Natural killer cell (primary cell): Measurements from ENCODE around the gene STX2. TPM values are rescaled to one million over a fixed set of nuclear protein-coding genes. Genes with fewer than 3 reads are reported as not detected.

ENCODE experiments used
- ATAC-seq, 3 donors: fragments of 150-1000 bp in 2 of 3; fragments of 200-7000 bp in 1 of 3; cut with Tn5 transposase; 1 replicate in 1 of 3; 2 replicates in 2 of 3; pipeline ENCODE4 v1.10.0; 2021; ENCODE audit warnings: mild to moderate bottlenecking in 2 of 3, moderate library complexity in 2 of 3
- DNase-seq, 2 donors: peaks; one replicate each; pipeline versions ENCODE4 v3.0.0 to v3.0.0-alpha.2; 2013 to 2021; ENCODE audit warnings: mixed read lengths in 1 of 2
- H3K27ac ChIP-seq: one replicate; pipeline ENCODE4 v1.5.1; 2013; ENCODE audit warnings: mild to moderate bottlenecking, low read length
- H3K27me3 ChIP-seq: one replicate; pipeline ENCODE4 v1.6.1; 2013; ENCODE audit warnings: low read length; ENCODE audit not compliant: control insufficient read depth, insufficient read depth
- H3K36me3 ChIP-seq: one replicate; pipeline ENCODE4 v1.6.1; 2013; ENCODE audit warnings: low read length; ENCODE audit not compliant: control insufficient read depth, insufficient read depth
- H3K4me1 ChIP-seq: one replicate; pipeline ENCODE4 v1.6.1; 2013; ENCODE audit warnings: low read length; ENCODE audit not compliant: control insufficient read depth, insufficient read depth
- H3K4me3 ChIP-seq: one replicate; pipeline ENCODE4 v1.5.1; 2013; ENCODE audit warnings: low read length
- H3K9me3 ChIP-seq: one replicate; pipeline ENCODE4 v1.6.1; 2013; ENCODE audit warnings: low read length; ENCODE audit not compliant: control insufficient read depth, insufficient read depth
- H3K27ac Mint-ChIP-seq, 2 donors: one replicate each; pipeline ENCODE4 v1.8.0; 2022; ENCODE audit warnings: mild to moderate bottlenecking in 2 of 2, mixed read lengths in 2 of 2, moderate library complexity in 1 of 2
- H3K27me3 Mint-ChIP-seq, 2 donors: one replicate each; pipeline ENCODE4 v1.8.0; 2022; ENCODE audit warnings: low read depth in 2 of 2, mixed read lengths in 2 of 2
- H3K36me3 Mint-ChIP-seq: one replicate; pipeline ENCODE4 v1.8.0; 2022; ENCODE audit warnings: mixed read lengths
- H3K4me1 Mint-ChIP-seq, 2 donors: one replicate each; pipeline ENCODE4 v1.8.0; 2022; ENCODE audit warnings: mixed read lengths in 2 of 2
- H3K4me3 Mint-ChIP-seq: one replicate; pipeline ENCODE4 v1.8.0; 2022; ENCODE audit warnings: mild to moderate bottlenecking, moderate library complexity, mixed read lengths
- H3K9me3 Mint-ChIP-seq, 2 donors: one replicate each; pipeline ENCODE4 v1.8.0; 2022; ENCODE audit warnings: mixed read lengths in 2 of 2
- CTCF ChIP-seq: fragments of 200-600 bp; IDR thresholded peaks from one replicate; pipeline ENCODE4 v1.8.0; 2022; ENCODE audit warnings: antibody characterized with exemption
- WGBS: methylation state at CpG from one replicate; pipeline ENCODE4 v1.1.7; 2013; ENCODE audit warnings: missing lambda C conversion rate; ENCODE audit not compliant: insufficient coverage; 5-methylcytosine and 5-hydroxymethylcytosine counted together
- intact Hi-C: fragments of 100-400 bp; cut with micrococcal nuclease; formaldehyde crosslinking; loops from one replicate; pipeline ENCODE4 v1.14.2; 2022
- total RNA-seq, 4 donors: library from RNA; stranded (reverse); fragments of 120-200 nt in 1 of 4; gene quantifications; one replicate each; pipeline versions ENCODE4 v1.2.3 to v1.2.4, GENCODE V29; 2013 to 2022

The STX2 gene
- total RNA-seq, 3 donors from 2014 or later (not counting 1 experiment from before 2014, with no cell fraction given), result 7.9 to 14.4 (median 14.1) TPM

- H3K27me3 Mint-ChIP-seq, result peaks cover 3 to 15% of the 10 kb centered on the region in 2 donors
- Histone ChIP-seq H3K27ac (no peak overlapping the region), H3K4me3 (no peak overlapping the region), H3K36me3 (no peaks in the 10 kb centered on the region), H3K27me3 (no peaks in the 10 kb centered on the region), H3K9me3 (no peaks in the 10 kb centered on the region), H3K4me1 (no peaks in the 10 kb centered on the region)
- ATAC-seq (no peak), DNase-seq (no peak)
- intact Hi-C loops, result no loop called here
- no peak for TF ChIP-seq CTCF
- no peak overlapping the region for H3K27ac Mint-ChIP-seq
- H3K4me3 Mint-ChIP-seq, result no peak overlapping the region
- no peaks in the 10 kb centered on the region for H3K4me1 Mint-ChIP-seq
- H3K9me3 Mint-ChIP-seq, result peaks cover 0 to 4% of the 10 kb centered on the region in 2 donors
- H3K36me3 Mint-ChIP-seq, result no peaks in the 10 kb centered on the region
- WGBS, result 95% methylated on average over 4 of the region's 6 CpGs
Observed at GRCh38 chr12:130859161-130859560, 20.1 kb upstream of the STX2 start.

GRCh38 chr12:130858084-130858483, 19.0 kb upstream of the STX2 start:
- Mint-ChIP-seq H3K4me1 (no peaks in the 10 kb centered on the region), H3K36me3 (no peaks in the 10 kb centered on the region), H3K27me3 (peaks cover 8 to 18% of the 10 kb centered on the region in 2 donors), H3K4me3 (no peak overlapping the region), H3K9me3 (peaks cover 0 to 4% of the 10 kb centered on the region in 2 donors), H3K27ac (no peak overlapping the region)
- Histone ChIP-seq H3K36me3 (no peaks in the 10 kb centered on the region), H3K9me3 (no peaks in the 10 kb centered on the region), H3K4me3 (no peak overlapping the region), H3K27me3 (peaks cover 3% of the 10 kb centered on the region), H3K4me1 (no peaks in the 10 kb centered on the region), H3K27ac (no peak overlapping the region)
- no peak for DNase-seq
- 86% methylated on average over 4 of the region's 4 CpGs for WGBS
- no peak for TF ChIP-seq CTCF
- intact Hi-C loops, result no loop called here
- no peak for ATAC-seq

GRCh38 chr12:130856088-130856487, 17.0 kb upstream of the STX2 start:
- Histone ChIP-seq H3K27ac (no peak overlapping the region), H3K27me3 (peaks cover 3% of the 10 kb centered on the region), H3K36me3 (no peaks in the 10 kb centered on the region), H3K9me3 (no peaks in the 10 kb centered on the region), H3K4me3 (no peak overlapping the region), H3K4me1 (no peaks in the 10 kb centered on the region)
- Mint-ChIP-seq H3K36me3 (no peaks in the 10 kb centered on the region), H3K4me3 (no peak overlapping the region), H3K4me1 (no peaks in the 10 kb centered on the region), H3K27ac (no peak overlapping the region), H3K9me3 (no peaks in the 10 kb centered on the region), H3K27me3 (peaks cover 14 to 16% of the 10 kb centered on the region in 2 donors)
- intact Hi-C loops, result no loop called here
- no peak for TF ChIP-seq CTCF
- DNase-seq (no peak), ATAC-seq (no peak)
- 93% methylated on average over 3 of the region's 4 CpGs for WGBS

GRCh38 chr12:130850418-130851021, 11.5 kb upstream of the STX2 start:
- H3K27ac ChIP-seq, result no peak overlapping the region
- Mint-ChIP-seq H3K9me3 (no peaks in the 10 kb centered on the region), H3K4me3 (no peak overlapping the region), H3K27ac (no peak overlapping the region), H3K4me1 (no peaks in the 10 kb centered on the region), H3K36me3 (no peaks in the 10 kb centered on the region), H3K27me3 (peaks cover 18 to 22% of the 10 kb centered on the region in 2 donors)
- WGBS, result 86% methylated on average over 12 of the region's 12 CpGs
- no peaks in the 10 kb centered on the region for H3K4me1 ChIP-seq
- peaks cover 3% of the 10 kb centered on the region for H3K27me3 ChIP-seq
- H3K36me3 ChIP-seq, result no peaks in the 10 kb centered on the region
- ATAC-seq (no peak), DNase-seq (no peak)
- no peaks in the 10 kb centered on the region for H3K9me3 ChIP-seq
- intact Hi-C loops, result no loop called here
- H3K4me3 ChIP-seq, result no peak overlapping the region
- TF ChIP-seq CTCF, result no peak
